Activated CD8-positive, alpha-beta memory T cell treated with anti-CD3 and anti-CD28 coated beads for 36 hours (primary cell): ENCODE measurements around the gene OBSCN. TPM values are rescaled to one million over a fixed set of nuclear protein-coding genes. Genes with fewer than 3 reads are reported as not detected.
"Not testable (repeated sequence)": the region's sequence is repeated elsewhere in the genome, so short reads cannot be mapped to it uniquely, and the experiment has no call there.

Experiments used
- CTCF ChIA-PET: fragments of 350-600 bp; sonication (Branson Sonifier 250); formaldehyde crosslinking; loops from one replicate; lab custom pipeline; 2021; ENCODE audit warnings: antibody characterized with exemption; lab: Charles Lee
- POLR2A ChIA-PET: fragments of 350-600 bp; sonication (Branson Sonifier 250); formaldehyde crosslinking; loops from one replicate; lab custom pipeline; 2021; ENCODE audit warnings: antibody characterized with exemption; lab: Charles Lee
- total RNA-seq, 2 experiments: library from RNA; stranded (reverse); gene quantifications; one replicate each; pipeline ENCODE4 v1.2.3, GENCODE V29; 2021

The OBSCN gene
- total RNA-seq, 2 experiments from 2014 or later, result 8.3 to 10.1 TPM

DNA sequence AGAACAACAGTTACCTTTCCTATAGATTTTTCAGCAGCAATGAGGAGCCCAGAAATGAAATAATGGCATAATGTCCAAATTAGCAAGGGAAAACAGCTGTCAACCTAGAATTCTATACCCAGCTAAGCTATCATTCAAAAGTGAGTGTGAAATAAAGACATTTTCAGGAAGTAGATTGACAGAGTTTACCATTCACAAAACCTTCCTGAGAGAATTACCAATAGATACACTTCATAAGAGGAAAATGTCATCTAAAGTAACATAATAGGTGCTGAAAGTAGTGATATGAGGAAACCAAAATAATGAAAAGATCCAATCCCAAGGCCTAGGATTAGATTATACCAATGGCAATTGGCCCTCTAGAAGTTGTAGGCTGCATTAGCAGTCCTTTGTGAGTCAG is 34.6 kb downstream of the OBSCN start:
- CTCF ChIA-PET, result no interaction called here
- POLR2A ChIA-PET, result no interaction called here

DNA sequence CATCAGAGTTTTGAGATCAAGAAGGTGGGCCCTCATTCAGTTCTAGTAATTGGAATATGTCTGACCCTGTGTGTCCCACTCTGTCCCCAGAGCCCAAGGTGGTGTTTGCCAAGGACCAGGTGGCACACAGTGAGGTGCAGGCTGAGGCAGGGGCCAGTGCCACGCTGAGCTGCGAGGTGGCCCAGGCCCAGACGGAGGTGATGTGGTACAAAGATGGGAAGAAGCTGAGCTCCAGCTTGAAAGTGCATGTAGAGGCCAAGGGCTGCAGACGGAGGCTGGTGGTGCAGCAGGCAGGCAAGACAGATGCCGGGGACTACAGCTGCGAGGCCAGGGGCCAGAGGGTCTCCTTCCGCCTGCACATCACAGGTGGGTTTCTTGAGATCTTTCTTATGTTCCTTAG is 35.2 kb downstream of the OBSCN start:
- CTCF ChIA-PET, result interaction anchor here (0.6 kb wide), 1 partner anchor 248 kb away, joined by 3 read pairs; no protein-coding TSS in a partner anchor
- POLR2A ChIA-PET, result no interaction called here

DNA sequence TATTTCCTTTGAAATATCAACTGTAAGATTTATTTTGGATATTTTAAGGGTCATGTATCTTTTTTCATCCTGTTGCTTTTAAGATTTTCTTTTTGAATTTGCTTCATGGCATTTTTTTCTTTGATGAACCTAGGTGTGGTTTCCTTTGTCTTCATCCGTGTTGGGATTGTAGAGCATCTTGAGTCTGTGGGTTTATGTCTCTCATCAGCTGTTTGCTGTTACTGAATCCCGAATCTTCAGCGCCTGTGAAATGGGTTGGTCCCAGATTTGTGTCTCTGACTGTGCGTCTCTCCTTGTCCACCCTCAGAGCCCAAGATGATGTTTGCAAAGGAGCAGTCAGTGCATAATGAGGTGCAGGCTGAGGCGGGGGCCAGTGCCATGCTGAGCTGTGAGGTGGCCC is 36.1 kb downstream of the OBSCN start:
- POLR2A ChIA-PET, CTCF ChIA-PET: not testable (repeated sequence)

DNA sequence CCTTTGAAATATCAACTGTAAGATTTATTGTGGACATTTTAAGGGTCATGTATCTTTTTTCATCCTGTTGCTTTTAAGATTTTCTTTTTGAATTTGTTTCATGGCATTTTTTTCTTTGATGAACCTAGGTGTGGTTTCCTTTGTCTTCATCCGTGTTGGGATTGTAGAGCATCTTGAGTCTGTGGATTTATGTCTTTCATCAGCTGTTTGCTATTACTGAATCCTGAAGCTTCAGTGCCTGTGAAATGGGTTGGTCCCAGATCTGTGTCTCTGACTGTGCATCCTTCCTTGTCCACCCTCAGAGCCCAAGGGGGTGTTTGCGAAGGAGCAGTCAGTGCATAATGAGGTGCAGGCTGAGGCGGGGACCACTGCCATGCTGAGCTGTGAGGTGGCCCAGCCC is 37.3 kb downstream of the OBSCN start:
- POLR2A ChIA-PET, result no interaction called here

GRCh38 chr1:228246216-228246900 is 38.5 kb downstream of the OBSCN start:
- ChIA-PET POLR2A (no interaction called here), CTCF (interaction anchor here (0.6 kb wide), 1 partner anchor 69 kb away, joined by 3 read pairs; no protein-coding TSS in a partner anchor)

More for the DNA sequence above, 37.3 kb downstream of the OBSCN start:
- CTCF ChIA-PET, result no interaction called here

DNA sequence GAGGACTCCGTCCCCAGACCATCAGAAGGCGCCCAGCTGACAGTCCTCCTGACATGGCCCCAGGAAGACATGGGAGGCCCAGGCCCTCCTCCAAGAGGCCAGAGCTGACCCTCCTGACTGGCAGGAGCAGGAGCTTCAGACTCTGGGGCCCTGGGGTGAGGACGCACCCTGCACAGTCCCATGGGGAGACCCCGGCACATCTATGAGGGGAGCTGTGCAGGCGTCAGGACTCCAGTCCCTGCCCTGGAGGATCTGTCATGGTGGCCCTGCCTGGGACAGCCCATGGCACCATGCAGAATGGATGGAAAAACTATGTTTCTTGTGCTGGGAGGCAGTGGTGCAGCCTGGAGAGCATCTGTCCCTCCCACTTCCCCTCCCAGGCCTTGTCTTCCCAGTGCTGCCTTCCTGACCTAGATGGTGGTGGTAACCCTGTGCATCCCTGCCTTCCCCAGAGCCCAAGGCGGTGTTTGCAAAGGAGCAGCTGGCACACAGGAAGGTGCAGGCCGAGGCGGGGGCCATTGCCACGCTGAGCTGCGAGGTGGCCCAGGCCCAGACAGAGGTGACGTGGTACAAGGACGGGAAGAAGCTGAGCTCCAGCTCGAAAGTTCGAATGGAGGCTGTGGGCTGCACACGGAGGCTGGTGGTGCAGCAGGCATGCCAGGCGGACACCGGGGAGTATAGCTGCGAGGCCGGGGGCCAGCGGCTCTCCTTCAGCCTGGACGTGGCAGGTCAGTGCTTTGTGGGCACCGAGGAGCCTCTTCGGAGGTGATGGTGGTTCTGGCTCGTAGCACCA is 41.9 kb downstream of the OBSCN start:
- ChIA-PET CTCF (no interaction called here), POLR2A (no interaction called here)

- POLR2A ChIA-PET, CTCF ChIA-PET: not testable (repeated sequence)
Observed at GRCh38 chr1:228252476-228252875, 44.6 kb downstream of the OBSCN start.

- POLR2A ChIA-PET, result no interaction called here
- CTCF ChIA-PET, result no interaction called here
Observed at GRCh38 chr1:228256626-228257375, 49.0 kb downstream of the OBSCN start.

GRCh38 chr1:228258486-228258885 is 50.6 kb downstream of the OBSCN start:
- CTCF ChIA-PET, result no interaction called here
- POLR2A ChIA-PET, result no interaction called here

DNA sequence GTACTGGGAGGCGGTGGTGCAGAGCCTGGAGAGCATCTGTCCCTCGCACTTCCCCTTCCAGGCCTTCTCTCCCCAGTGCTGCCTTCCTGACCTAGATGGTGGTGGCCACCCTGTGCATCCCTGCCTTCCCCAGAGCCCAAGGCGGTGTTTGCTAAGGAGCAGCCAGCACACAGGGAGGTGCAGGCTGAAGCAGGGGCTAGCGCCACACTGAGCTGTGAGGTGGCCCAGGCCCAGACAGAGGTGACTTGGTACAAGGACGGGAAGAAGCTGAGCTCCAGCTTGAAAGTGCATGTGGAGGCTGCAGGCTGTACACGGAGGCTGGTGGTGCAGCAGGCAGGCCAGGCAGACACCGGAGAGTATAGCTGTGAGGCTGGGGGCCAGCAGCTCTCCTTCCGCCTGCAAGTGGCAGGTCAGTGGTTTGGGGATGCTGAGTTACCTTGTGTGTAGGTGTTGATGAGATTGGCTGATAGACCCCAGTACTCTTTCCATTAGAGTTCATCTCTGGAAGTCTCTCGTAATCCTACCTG is 51.6 kb downstream of the OBSCN start:
- ChIA-PET CTCF (no interaction called here), POLR2A (no interaction called here)

GRCh38 chr1:228259951-228260350 is 52.1 kb downstream of the OBSCN start:
- CTCF ChIA-PET, result no interaction called here
- POLR2A ChIA-PET, result no interaction called here

- POLR2A ChIA-PET, result no interaction called here
- CTCF ChIA-PET, result no interaction called here
Observed at GRCh38 chr1:228261706-228262105, 53.9 kb downstream of the OBSCN start.

GRCh38 chr1:228262475-228262874 is 54.6 kb downstream of the OBSCN start:
- ChIA-PET CTCF (no interaction called here), POLR2A (no interaction called here)

GRCh38 chr1:228263636-228264035 is 55.8 kb downstream of the OBSCN start:
- CTCF ChIA-PET, result no interaction called here
- POLR2A ChIA-PET, result no interaction called here

DNA sequence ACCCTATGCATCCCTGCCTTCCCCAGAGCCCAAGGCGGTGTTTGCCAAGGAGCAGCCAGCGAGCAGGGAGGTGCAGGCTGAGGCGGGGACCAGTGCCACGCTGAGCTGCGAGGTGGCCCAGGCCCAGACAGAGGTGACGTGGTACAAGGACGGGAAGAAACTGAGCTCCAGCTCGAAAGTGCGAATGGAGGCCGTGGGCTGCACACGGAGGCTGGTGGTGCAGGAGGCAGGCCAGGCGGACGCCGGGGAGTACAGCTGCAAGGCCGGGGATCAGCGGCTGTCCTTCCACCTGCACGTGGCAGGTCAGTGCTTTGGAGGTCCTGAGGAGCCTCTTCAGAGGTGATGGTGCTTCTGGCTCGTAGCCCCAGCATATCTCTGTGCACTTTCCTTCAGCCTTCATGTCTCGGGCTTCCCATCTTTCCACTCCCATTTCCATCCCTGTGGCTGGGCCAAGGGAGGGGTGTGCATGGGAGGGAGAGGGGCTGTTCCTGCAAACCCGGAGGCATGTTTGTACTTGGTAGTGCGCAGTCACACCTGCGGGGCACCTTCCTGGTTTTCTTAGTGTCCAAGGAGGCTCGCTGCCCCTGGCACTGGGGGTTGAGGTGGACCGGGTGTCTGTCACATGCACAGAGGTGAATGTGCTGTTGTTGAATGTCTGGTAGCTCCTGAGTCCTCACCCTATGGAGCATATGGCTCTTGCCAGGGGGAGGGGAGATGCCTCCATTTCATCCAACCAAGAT is 56.4 kb downstream of the OBSCN start:
- ChIA-PET CTCF (no interaction called here), POLR2A (no interaction called here)

- POLR2A ChIA-PET, result interaction anchor here (0.6 kb wide), 1 partner anchor 142 kb away, joined by 15 read pairs; the partner anchor contains the start of gene TRIM11
- CTCF ChIA-PET, result no interaction called here
Observed at GRCh38 chr1:228265167-228265566, 57.3 kb downstream of the OBSCN start.

DNA sequence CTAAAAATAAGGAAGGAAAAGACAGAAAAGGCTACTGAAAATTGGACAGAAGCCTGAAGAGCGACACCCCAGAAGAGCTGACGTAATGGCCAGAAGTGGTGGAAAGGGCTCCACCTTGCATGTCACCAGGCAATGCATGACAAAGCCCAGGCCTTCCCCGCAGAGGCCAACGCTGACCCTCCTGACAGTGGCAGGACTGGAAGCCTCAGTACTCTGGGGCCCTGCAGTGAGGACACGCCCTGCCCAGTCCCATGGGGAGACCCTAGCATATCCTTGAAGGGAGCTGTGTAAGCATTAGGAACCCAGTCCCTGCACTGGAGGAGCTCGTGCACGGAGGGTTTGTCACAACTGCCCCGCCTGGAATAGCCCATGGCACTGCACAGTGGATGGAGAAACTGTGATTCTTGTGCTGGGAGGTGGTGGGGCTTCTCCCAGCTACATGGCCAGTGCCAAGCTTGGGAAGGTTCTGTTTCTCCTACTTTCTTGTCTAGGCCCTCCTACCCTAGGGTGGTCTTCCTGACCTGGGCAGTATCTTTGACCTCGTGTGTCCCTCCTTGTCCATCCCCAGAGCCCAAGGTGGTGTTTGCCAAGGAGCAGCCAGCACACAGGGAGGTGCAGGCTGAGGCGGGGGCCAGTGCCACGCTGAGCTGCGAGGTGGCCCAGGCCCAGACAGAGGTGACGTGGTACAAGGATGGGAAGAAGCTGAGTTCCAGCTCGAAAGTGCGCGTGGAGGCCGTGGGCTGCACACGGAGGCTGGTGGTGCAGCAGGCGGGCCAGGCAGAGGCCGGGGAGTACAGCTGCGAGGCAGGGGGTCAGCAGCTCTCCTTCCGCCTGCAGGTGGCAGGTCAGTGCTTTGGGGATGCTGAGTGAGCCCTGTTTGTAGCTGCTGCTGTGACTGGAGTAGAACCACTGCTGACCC is 60.4 kb downstream of the OBSCN start:
- ChIA-PET CTCF (no interaction called here), POLR2A (no interaction called here)

- ChIA-PET POLR2A (no interaction called here), CTCF (no interaction called here)
Observed at GRCh38 chr1:228268881-228269265, 61.0 kb downstream of the OBSCN start.
